Measurements from ENCODE around the gene CD59. TPM values are rescaled to one million over a fixed set of nuclear protein-coding genes. Genes with fewer than 3 reads are reported as not detected.

Gene CD59
- total and polyA plus RNA-seq, 2 of the 13 experiments (the other 11 are each of a cell fraction or from before 2014, with no cell fraction given) = 127 to 289 TPM

DNA sequence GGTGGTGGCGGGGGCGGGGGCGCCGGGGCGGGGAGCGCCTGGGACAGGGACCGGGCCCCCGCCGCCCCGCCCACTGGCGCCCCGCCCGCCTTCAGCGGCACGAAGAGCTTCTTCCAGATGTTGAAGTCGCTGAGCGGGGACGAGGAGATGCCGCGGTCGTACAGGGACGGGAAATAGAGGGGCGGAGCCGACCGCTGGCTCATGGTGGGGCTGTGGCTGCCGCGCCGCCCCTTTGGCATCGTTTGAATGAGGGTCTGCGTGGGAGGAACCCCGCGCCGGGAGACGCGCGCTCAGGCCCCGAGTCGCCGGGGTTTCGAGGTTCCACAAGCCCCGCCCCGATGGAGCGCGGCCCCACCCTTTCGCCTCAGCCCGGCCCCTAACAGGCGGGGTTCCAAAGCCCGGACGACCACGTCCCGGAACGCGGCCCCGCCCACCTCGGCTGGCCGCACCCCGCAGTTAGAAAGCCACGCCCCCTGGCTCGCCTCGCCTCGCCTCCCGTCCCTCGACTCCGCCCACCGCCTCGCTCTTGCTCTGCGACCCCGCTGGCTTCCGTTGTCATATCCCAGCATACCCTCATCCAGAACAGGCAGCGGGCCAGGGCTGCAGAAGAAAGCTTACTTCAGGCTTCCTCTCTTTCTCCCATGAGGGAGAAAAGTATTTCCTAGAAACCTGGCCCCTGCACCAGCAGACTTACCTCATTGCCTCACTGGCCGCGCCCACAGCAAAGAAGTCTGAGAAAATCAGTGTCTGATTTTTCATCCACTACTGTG, 35.5 kb downstream of the CD59 start, which contains the start of gene C11orf91 (continued):
- TF ChIP-seq, protein P1, sequence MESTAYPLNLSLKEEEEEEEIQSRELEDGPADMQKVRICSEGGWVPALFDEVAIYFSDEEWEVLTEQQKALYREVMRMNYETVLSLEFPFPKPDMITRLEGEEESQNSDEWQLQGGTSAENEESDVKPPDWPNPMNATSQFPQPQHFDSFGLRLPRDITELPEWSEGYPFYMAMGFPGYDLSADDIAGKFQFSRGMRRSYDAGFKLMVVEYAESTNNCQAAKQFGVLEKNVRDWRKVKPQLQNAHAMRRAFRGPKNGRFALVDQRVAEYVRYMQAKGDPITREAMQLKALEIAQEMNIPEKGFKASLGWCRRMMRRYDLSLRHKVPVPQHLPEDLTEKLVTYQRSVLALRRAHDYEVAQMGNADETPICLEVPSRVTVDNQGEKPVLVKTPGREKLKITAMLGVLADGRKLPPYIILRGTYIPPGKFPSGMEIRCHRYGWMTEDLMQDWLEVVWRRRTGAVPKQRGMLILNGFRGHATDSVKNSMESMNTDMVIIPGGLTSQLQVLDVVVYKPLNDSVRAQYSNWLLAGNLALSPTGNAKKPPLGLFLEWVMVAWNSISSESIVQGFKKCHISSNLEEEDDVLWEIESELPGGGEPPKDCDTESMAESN (CRISPR knock-in tag; conservative IDR thresholded peaks at IDR 0.05) = peak; percentile 58
- TF ChIP-seq ONECUT2 (CRISPR knock-in tag; IDR thresholded peaks at IDR 0.05) (no peak), SP4 (CRISPR knock-in tag; IDR thresholded peaks at IDR 0.05) (peak; percentile 95), POLR2G (IDR thresholded peaks at IDR 0.05; ENCODE audit: low read depth, low read length) (peak; percentile 82), CTCF (CRISPR knock-in tag; IDR thresholded peaks at IDR 0.05) (0 out of 2 replicates have a peak, but pooled peaks have one; percentile 4), GFI1 (CRISPR knock-in tag; IDR thresholded peaks at IDR 0.05; ENCODE audit: borderline replicate concordance) (peak; percentile 42; the same call in 1 of the 2 replicates), ZNF605 (CRISPR knock-in tag; IDR thresholded peaks at IDR 0.05) (peak; percentile 65), CREB1 (IDR thresholded peaks at IDR 0.05) (no peak), CREB1 (CRISPR knock-in tag; IDR thresholded peaks at IDR 0.05) (0 out of 2 replicates have a peak, but pooled peaks have one; percentile 25), BRCA1 (CRISPR knock-in tag; IDR thresholded peaks at IDR 0.05) (no peak), PITX1 (CRISPR knock-in tag; IDR thresholded peaks at IDR 0.05) (no peak), ZNF225 (CRISPR knock-in tag; IDR thresholded peaks at IDR 0.05) (no peak), RFXAP (CRISPR knock-in tag; IDR thresholded peaks at IDR 0.05; ENCODE audit: borderline replicate concordance) (peak; percentile 27; the same call in 1 of the 2 replicates), RFX1 (IDR thresholded peaks at IDR 0.05) (no peak), MEIS2 (CRISPR knock-in tag; IDR thresholded peaks at IDR 0.05) (no peak), BORCS8-MEF2B (CRISPR knock-in tag; IDR thresholded peaks at IDR 0.05) (peak; percentile 56; the same call in 1 of the 2 replicates), ZNF350 (CRISPR knock-in tag; IDR thresholded peaks at IDR 0.05; ENCODE audit: borderline replicate concordance, low read depth) (no peak), ZNF720 (CRISPR knock-in tag; IDR thresholded peaks at IDR 0.05) (no peak), NFE2L1 (CRISPR knock-in tag; IDR thresholded peaks at IDR 0.05; ENCODE audit: borderline replicate concordance) (no peak)
- TF ChIP-seq, protein P2, sequence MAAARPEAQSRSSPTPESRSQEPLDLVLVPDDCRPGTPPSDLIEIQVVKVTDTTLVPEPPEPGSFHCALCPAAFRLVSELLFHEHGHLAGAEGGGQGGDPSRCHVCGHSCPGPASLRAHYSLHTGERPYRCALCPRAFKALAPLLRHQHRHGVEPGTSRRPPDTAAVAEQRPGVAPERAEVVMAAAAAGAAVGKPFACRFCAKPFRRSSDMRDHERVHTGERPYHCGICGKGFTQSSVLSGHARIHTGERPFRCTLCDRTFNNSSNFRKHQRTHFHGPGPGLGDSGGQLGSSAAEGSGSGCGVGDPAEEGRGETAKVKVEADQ (CRISPR knock-in tag; IDR thresholded peaks at IDR 0.05; ENCODE audit: borderline replicate concordance) = peak; percentile 9; the same call in 1 of the 2 replicates
- TF ChIP-seq, protein P3, sequence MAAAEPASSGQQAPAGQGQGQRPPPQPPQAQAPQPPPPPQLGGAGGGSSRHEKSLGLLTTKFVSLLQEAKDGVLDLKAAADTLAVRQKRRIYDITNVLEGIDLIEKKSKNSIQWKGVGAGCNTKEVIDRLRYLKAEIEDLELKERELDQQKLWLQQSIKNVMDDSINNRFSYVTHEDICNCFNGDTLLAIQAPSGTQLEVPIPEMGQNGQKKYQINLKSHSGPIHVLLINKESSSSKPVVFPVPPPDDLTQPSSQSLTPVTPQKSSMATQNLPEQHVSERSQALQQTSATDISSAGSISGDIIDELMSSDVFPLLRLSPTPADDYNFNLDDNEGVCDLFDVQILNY (CRISPR knock-in tag; conservative IDR thresholded peaks at IDR 0.05) = no peak
- TF ChIP-seq, protein P4, sequence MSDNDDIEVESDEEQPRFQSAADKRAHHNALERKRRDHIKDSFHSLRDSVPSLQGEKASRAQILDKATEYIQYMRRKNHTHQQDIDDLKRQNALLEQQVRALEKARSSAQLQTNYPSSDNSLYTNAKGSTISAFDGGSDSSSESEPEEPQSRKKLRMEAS (IDR thresholded peaks at IDR 0.05) = peak; percentile 11; the same call in 1 of the 2 replicates
- TF ChIP-seq, protein P5, sequence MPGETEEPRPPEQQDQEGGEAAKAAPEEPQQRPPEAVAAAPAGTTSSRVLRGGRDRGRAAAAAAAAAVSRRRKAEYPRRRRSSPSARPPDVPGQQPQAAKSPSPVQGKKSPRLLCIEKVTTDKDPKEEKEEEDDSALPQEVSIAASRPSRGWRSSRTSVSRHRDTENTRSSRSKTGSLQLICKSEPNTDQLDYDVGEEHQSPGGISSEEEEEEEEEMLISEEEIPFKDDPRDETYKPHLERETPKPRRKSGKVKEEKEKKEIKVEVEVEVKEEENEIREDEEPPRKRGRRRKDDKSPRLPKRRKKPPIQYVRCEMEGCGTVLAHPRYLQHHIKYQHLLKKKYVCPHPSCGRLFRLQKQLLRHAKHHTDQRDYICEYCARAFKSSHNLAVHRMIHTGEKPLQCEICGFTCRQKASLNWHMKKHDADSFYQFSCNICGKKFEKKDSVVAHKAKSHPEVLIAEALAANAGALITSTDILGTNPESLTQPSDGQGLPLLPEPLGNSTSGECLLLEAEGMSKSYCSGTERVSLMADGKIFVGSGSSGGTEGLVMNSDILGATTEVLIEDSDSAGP (CRISPR knock-in tag; IDR thresholded peaks at IDR 0.05; ENCODE audit: borderline replicate concordance) = peak; percentile 62

Data from HepG2 (cell line).